CD14-positive monocyte (primary cell): ENCODE measurements around the gene NFE2L3. TPM values are rescaled to one million over a fixed set of nuclear protein-coding genes. Genes with fewer than 3 reads are reported as not detected.

ENCODE experiments used
- DNase-seq, 3 donors: peaks; one replicate each; pipeline ENCODE4 v3.0.0-alpha.2; 2011 to 2022
- H2AFZ ChIP-seq: 2 replicates; pipeline ENCODE4 v1.6.0; 2012; ENCODE audit warnings: mild to moderate bottlenecking, low read depth, low read length, inconsistent platforms; ENCODE audit not compliant: insufficient read depth, poor library complexity, severe bottlenecking
- H3K27ac ChIP-seq, 2 donors: 1 replicate in 1 of 2; 2 replicates in 1 of 2; pipeline ENCODE4 v1.5.1; 2012 to 2013; ENCODE audit warnings: low read length in 2 of 2, control low read depth in 1 of 2, inconsistent platforms in 1 of 2, low read depth in 1 of 2, mild to moderate bottlenecking in 1 of 2
- H3K27me3 ChIP-seq, 2 donors: one replicate each; pipeline versions ENCODE4 v1.6.0 to v1.6.1; 2011 to 2013; ENCODE audit warnings: low read length in 2 of 2; ENCODE audit not compliant: control insufficient read depth in 2 of 2, insufficient read depth in 2 of 2
- H3K36me3 ChIP-seq, 2 donors: replicated peaks in 1 of 2; 1 replicate in 1 of 2; 2 replicates in 1 of 2; pipeline versions ENCODE4 v1.5.1 to v1.6.1; 2012 to 2013; ENCODE audit warnings: low read length in 2 of 2, control low read depth in 1 of 2, inconsistent platforms in 1 of 2, mild to moderate bottlenecking in 1 of 2; ENCODE audit not compliant: insufficient read depth in 2 of 2, control insufficient read depth in 1 of 2
- H3K4me1 ChIP-seq, 2 donors: 1 replicate in 1 of 2; 2 replicates in 1 of 2; pipeline versions ENCODE4 v1.5.1 to v1.6.1; 2012 to 2013; ENCODE audit warnings: low read length in 2 of 2, control low read depth in 1 of 2, inconsistent platforms in 1 of 2, mild to moderate bottlenecking in 1 of 2, moderate library complexity in 1 of 2; ENCODE audit not compliant: insufficient read depth in 2 of 2, control insufficient read depth in 1 of 2
- H3K4me2 ChIP-seq: replicated peaks from 2 replicates; pipeline ENCODE3; 2012; ENCODE audit warnings: low read length, moderate library complexity, mild to moderate bottlenecking; ENCODE audit not compliant: poor library complexity, severe bottlenecking; ENCODE audit errors: extremely low read depth
- H3K4me3 ChIP-seq, 3 experiments: fragments of 200-600 bp in 1 of 3; sonication (generic) in 1 of 3; replicated peaks in 1 of 3; 1 replicate in 2 of 3; 2 replicates in 1 of 3; pipeline ENCODE4 v1.5.1; 2011 to 2013; ENCODE audit warnings: low read length in 3 of 3, mild to moderate bottlenecking in 3 of 3, control low read depth in 2 of 3, low read depth in 2 of 3, inconsistent platforms in 1 of 3, moderate library complexity in 1 of 3
- H3K79me2 ChIP-seq: 2 replicates; pipeline ENCODE4 v1.6.0; 2012; ENCODE audit warnings: mild to moderate bottlenecking, control low read depth, inconsistent platforms, low read length, moderate library complexity; ENCODE audit not compliant: insufficient read depth
- H3K9ac ChIP-seq: 2 replicates; pipeline ENCODE4 v1.6.0; 2017; ENCODE audit warnings: low read length, mild to moderate bottlenecking; ENCODE audit not compliant: insufficient read depth, poor library complexity, severe bottlenecking
- H3K9me3 ChIP-seq, 2 donors: replicated peaks in 1 of 2; 1 replicate in 1 of 2; 2 replicates in 1 of 2; pipeline versions ENCODE4 v1.5.1 to v1.6.1; 2012 to 2013; ENCODE audit warnings: low read length in 2 of 2, control low read depth in 1 of 2; ENCODE audit not compliant: control insufficient read depth in 1 of 2, insufficient read depth in 1 of 2
- H4K20me1 ChIP-seq: 2 replicates; pipeline ENCODE4 v1.6.0; 2012; ENCODE audit warnings: mild to moderate bottlenecking, low read length, control low read depth, moderate library complexity; ENCODE audit not compliant: insufficient read depth
- H3K27ac Mint-ChIP-seq, 7 donors: one replicate each; pipeline ENCODE4 v1.8.0; 2020; ENCODE audit warnings: mild to moderate bottlenecking in 7 of 7, mixed read lengths in 7 of 7, moderate library complexity in 6 of 7, inconsistent platforms in 2 of 7
- H3K27me3 Mint-ChIP-seq, 3 donors: one replicate each; pipeline ENCODE4 v1.8.0; 2021 to 2022; ENCODE audit warnings: low read depth in 3 of 3, mild to moderate bottlenecking in 3 of 3, mixed read lengths in 3 of 3, moderate library complexity in 3 of 3, inconsistent platforms in 1 of 3
- H3K36me3 Mint-ChIP-seq, 2 donors: one replicate each; pipeline ENCODE4 v1.8.0; 2020; ENCODE audit warnings: mixed read lengths in 2 of 2, inconsistent platforms in 1 of 2, mild to moderate bottlenecking in 1 of 2
- H3K4me1 Mint-ChIP-seq: one replicate; pipeline ENCODE4 v1.8.0; 2020; ENCODE audit warnings: mild to moderate bottlenecking, mixed read lengths
- H3K4me3 Mint-ChIP-seq, 2 donors: one replicate each; pipeline ENCODE4 v1.8.0; 2020; ENCODE audit warnings: mild to moderate bottlenecking in 2 of 2, mixed read lengths in 2 of 2, moderate library complexity in 1 of 2
- H3K9me3 Mint-ChIP-seq, 7 donors: one replicate each; pipeline ENCODE4 v1.8.0; 2020 to 2022; ENCODE audit warnings: mixed read lengths in 7 of 7, mild to moderate bottlenecking in 6 of 7, moderate library complexity in 6 of 7, inconsistent platforms in 2 of 7
- CTCF ChIP-seq: fragments of 200-600 bp; IDR thresholded peaks from one replicate; pipeline ENCODE4 v1.8.0; 2022; ENCODE audit warnings: antibody characterized with exemption, mild to moderate bottlenecking
- WGBS: methylation state at CpG from one replicate; pipeline ENCODE4 v1.1.5; 2013; ENCODE audit warnings: missing lambda C conversion rate; ENCODE audit not compliant: insufficient coverage; 5-methylcytosine and 5-hydroxymethylcytosine counted together
- intact Hi-C, 2 donors: fragments of 100-400 bp; cut with micrococcal nuclease; formaldehyde crosslinking; loops; one replicate each; pipeline versions ENCODE4 v1.15.0 to v1.15.1; 2023
- polyA plus RNA-seq, 3 donors: library from polyadenylated mRNA; depleted of rRNA in 1 of 3; unstranded in 2 of 3; stranded (reverse) in 1 of 3; fragments of 300-500 nt in 2 of 3; fragments of >200 nt in 1 of 3; fragmentation: Illumina TruSeq in 2 of 3; gene quantifications; 1 replicate in 2 of 3; 2 replicates in 1 of 3; pipeline ENCODE4 v1.2.3, GENCODE V29; 2012 to 2021

NFE2L3 gene
- polyA plus RNA-seq, 3 donors = 4.4 to 17.2 (median 10.6) TPM

DNA sequence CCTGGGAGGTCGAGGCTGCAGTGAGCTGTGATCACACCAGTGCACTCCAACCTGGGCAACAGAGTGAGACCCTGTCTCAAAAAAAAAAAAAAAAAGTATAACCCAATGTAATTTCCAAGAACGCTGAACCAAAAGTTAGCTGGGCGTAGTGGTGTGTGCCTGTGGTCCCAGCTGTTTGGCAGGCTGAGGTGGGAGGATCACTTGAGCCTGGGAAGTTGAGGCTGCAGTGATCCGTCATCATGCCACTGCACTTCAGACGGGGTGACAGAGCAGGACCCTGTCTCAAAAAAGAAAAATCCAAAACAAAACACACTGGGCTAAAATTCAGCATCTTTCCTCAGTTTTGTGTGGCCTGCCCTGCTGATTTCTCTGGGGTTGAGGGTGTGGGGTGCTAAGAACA lies 27.4 kb downstream of the NFE2L3 start:
- H3K9ac ChIP-seq = no peak overlapping the region
- H3K4me3 ChIP-seq = no peak overlapping the region
- no peak overlapping the region for H3K4me2 ChIP-seq
- peaks cover 0 to 3% (median 2%) of the 10 kb centered on the region in 3 donors for H3K27me3 Mint-ChIP-seq
- H3K27me3 ChIP-seq = no peaks in the 10 kb centered on the region
- no CpG with 5 or more reads among the region's 5 CpGs for WGBS
- TF ChIP-seq CTCF = no peak
- H3K4me1 Mint-ChIP-seq = peaks cover 3% of the 10 kb centered on the region
- peaks cover 0 to 6% (median 3%) of the 10 kb centered on the region in 7 donors for H3K9me3 Mint-ChIP-seq
- H3K27ac Mint-ChIP-seq = no peak overlapping the region
- no peak for DNase-seq
- H3K36me3 ChIP-seq = no peaks in the 10 kb centered on the region
- no peak overlapping the region for H2AFZ ChIP-seq
- H3K27ac ChIP-seq = no peak overlapping the region
- H3K79me2 ChIP-seq = no peaks in the 10 kb centered on the region
- H3K9me3 ChIP-seq = no peaks in the 10 kb centered on the region
- peaks cover 41% of the 10 kb centered on the region for H4K20me1 ChIP-seq
- no peaks in the 10 kb centered on the region for H3K36me3 Mint-ChIP-seq
- H3K4me1 ChIP-seq = no peaks in the 10 kb centered on the region
- intact Hi-C loops = no loop called here
- no peak overlapping the region for H3K4me3 Mint-ChIP-seq

DNA sequence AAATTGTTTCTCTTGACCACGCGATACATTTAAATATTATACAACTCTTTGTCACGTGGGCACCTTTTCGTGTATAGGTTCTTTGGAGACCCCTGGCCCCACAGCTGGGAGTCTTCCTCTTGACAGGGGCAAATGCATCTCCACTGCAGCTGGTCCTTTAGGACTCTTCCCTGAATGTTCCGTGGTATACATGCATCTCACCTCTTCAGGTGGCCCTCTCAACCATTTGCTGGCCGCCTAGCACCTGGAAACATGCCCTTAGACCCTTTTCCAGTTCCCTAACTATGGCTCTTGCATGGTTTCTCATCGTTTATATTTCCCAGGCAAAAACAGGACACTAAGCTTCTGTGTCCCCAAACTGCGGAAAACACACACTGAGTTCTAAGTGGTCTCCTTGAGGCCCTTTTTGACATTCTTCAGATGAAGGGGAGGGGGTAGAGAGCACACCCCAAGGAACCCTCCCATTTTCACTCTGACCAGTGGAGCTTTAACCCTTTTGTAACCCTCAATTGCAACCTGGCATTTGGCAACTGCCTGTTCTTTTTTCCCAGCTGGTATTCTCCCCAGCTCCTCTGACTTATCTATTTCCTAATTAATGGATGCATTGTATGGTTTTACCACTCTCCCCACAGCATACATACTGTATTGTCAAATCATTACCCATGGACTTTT lies 28.0 kb downstream of the NFE2L3 start:
- H3K36me3 ChIP-seq = no peaks in the 10 kb centered on the region
- no peaks in the 10 kb centered on the region for H3K4me1 ChIP-seq
- H3K4me3 ChIP-seq = no peak overlapping the region
- no peak for DNase-seq
- no peaks in the 10 kb centered on the region for H3K79me2 ChIP-seq
- no peak overlapping the region for H3K4me2 ChIP-seq
- Mint-ChIP-seq H3K27ac (peak overlapping the region in 1 of 7 donors; percentile 14), H3K4me1 (peaks cover 3% of the 10 kb centered on the region), H3K36me3 (peaks cover 0 to 2% of the 10 kb centered on the region in 2 donors), H3K27me3 (peaks cover 0 to 3% (median 2%) of the 10 kb centered on the region in 3 donors), H3K4me3 (no peak overlapping the region), H3K9me3 (peaks cover 0 to 6% (median 3%) of the 10 kb centered on the region in 7 donors)
- TF ChIP-seq CTCF = no peak
- H3K9ac ChIP-seq = no peak overlapping the region
- 91% methylated on average over 6 of the region's 8 CpGs for WGBS
- no peaks in the 10 kb centered on the region for H3K9me3 ChIP-seq
- H2AFZ ChIP-seq = no peak overlapping the region
- peaks cover 47% of the 10 kb centered on the region for H4K20me1 ChIP-seq
- no peak overlapping the region for H3K27ac ChIP-seq
- no peaks in the 10 kb centered on the region for H3K27me3 ChIP-seq
- intact Hi-C loops = no loop called here
